Loucy (cell line): ENCODE measurements around the gene MPDZ.

Experiments
- CTCF ChIP-seq: fragments of 200-600 bp; sonication (generic); conservative IDR thresholded peaks from 2 replicates; pipeline ENCODE4 v1.5.1; 2014; ENCODE audit warnings: mild to moderate bottlenecking, antibody characterized with exemption, low read length
- EZH2phosphoT487 ChIP-seq: fragments of 200-600 bp; IDR thresholded peaks from 2 replicates; pipeline ENCODE4 v1.6.1; 2018; ENCODE audit warnings: antibody characterized with exemption, mild to moderate bottlenecking, moderate library complexity, borderline replicate concordance

- TF ChIP-seq CTCF (no peak), EZH2phosphoT487 (no peak)
Measured at GRCh38 chr9:13158986-13159385, 120.5 kb downstream of the MPDZ start.
